H9 (cell line): ENCODE measurements around the gene PARD3. TPM values are rescaled to one million over a fixed set of nuclear protein-coding genes. Genes with fewer than 3 reads are reported as not detected.
"Not testable (repeated sequence)": the region's sequence is repeated elsewhere in the genome, so short reads cannot be mapped to it uniquely, and the experiment has no call there.

ENCODE experiments used
- DNase-seq: peaks from one replicate; pipeline ENCODE4 v3.0.0-alpha.2; 2017
- H2AFZ ChIP-seq: one replicate; pipeline ENCODE4 v1.6.1; 2013; ENCODE audit warnings: mild to moderate bottlenecking, low read length, control low read depth, moderate library complexity
- H2AK5ac ChIP-seq: 2 replicates; pipeline ENCODE4 v1.6.1; 2013; ENCODE audit warnings: low read length, control low read depth, mixed read lengths; ENCODE audit not compliant: insufficient read length
- H2BK120ac ChIP-seq: one replicate; pipeline ENCODE4 v1.6.1; 2013; ENCODE audit warnings: low read depth, mild to moderate bottlenecking, low read length, control low read depth, inconsistent platforms; ENCODE audit not compliant: poor library complexity, severe bottlenecking
- H2BK12ac ChIP-seq: 2 replicates; pipeline ENCODE4 v1.6.1; 2013; ENCODE audit warnings: low read length, control low read depth, mixed read lengths, low read depth; ENCODE audit not compliant: insufficient read length
- H2BK15ac ChIP-seq: 2 replicates; pipeline ENCODE4 v1.6.1; 2013; ENCODE audit warnings: low read depth, low read length, control low read depth
- H2BK20ac ChIP-seq: one replicate; pipeline ENCODE4 v1.6.1; 2013; ENCODE audit warnings: low read depth, mild to moderate bottlenecking, low read length, control low read depth, inconsistent platforms; ENCODE audit not compliant: poor library complexity, severe bottlenecking
- H2BK5ac ChIP-seq: 2 replicates; pipeline ENCODE4 v1.6.1; 2013; ENCODE audit warnings: low read length, control low read depth, mixed read lengths; ENCODE audit not compliant: insufficient read length
- H3K14ac ChIP-seq: 2 replicates; pipeline ENCODE4 v1.6.1; 2013; ENCODE audit warnings: low read length, control low read depth; ENCODE audit not compliant: insufficient read depth
- H3K18ac ChIP-seq: 2 replicates; pipeline ENCODE4 v1.6.1; 2013; ENCODE audit warnings: low read depth, mild to moderate bottlenecking, mixed read lengths, low read length, control low read depth; ENCODE audit not compliant: insufficient read length
- H3K23ac ChIP-seq: 2 replicates; pipeline ENCODE4 v1.6.1; 2013; ENCODE audit warnings: low read length, control low read depth, mixed read lengths, low read depth; ENCODE audit not compliant: insufficient read length
- H3K23me2 ChIP-seq: 2 replicates; pipeline ENCODE4 v1.6.1; 2013; ENCODE audit warnings: low read depth, mild to moderate bottlenecking, mixed read lengths, low read length, control low read depth; ENCODE audit not compliant: insufficient read length, poor library complexity, severe bottlenecking
- H3K27ac ChIP-seq: 2 replicates; pipeline ENCODE4 v1.5.1; 2013; ENCODE audit warnings: low read length, control low read depth, mixed read lengths, low read depth; ENCODE audit not compliant: insufficient read length
- H3K27me3 ChIP-seq: 2 replicates; pipeline ENCODE4 v1.6.1; 2013; ENCODE audit warnings: low read length, control low read depth, inconsistent platforms; ENCODE audit not compliant: insufficient read depth
- H3K4ac ChIP-seq: 2 replicates; pipeline ENCODE4 v1.6.1; 2013; ENCODE audit warnings: low read depth, mild to moderate bottlenecking, control low read depth, inconsistent platforms, low read length, moderate library complexity
- H3K4me1 ChIP-seq: 2 replicates; pipeline ENCODE4 v1.6.1; 2013; ENCODE audit warnings: low read length, control low read depth, inconsistent platforms; ENCODE audit not compliant: insufficient read depth
- H3K4me2 ChIP-seq: 2 replicates; pipeline ENCODE4 v1.6.1; 2013; ENCODE audit warnings: low read length, control low read depth, mixed read lengths; ENCODE audit not compliant: insufficient read length, insufficient read depth
- H3K56ac ChIP-seq: 2 replicates; pipeline ENCODE4 v1.6.1; 2013; ENCODE audit warnings: low read depth, mild to moderate bottlenecking, mixed read lengths, low read length, control low read depth; ENCODE audit not compliant: insufficient read length
- H3K79me1 ChIP-seq: 2 replicates; pipeline ENCODE4 v1.6.1; 2013; ENCODE audit warnings: low read depth, mild to moderate bottlenecking, moderate library complexity, low read length, control low read depth, inconsistent platforms; ENCODE audit not compliant: insufficient read depth, poor library complexity, severe bottlenecking
- H3K79me2 ChIP-seq: 2 replicates; pipeline ENCODE4 v1.6.1; 2013; ENCODE audit warnings: low read length, control low read depth, inconsistent platforms; ENCODE audit not compliant: insufficient read depth
- H3K9ac ChIP-seq: 2 replicates; pipeline ENCODE4 v1.6.1; 2013; ENCODE audit warnings: low read length, control low read depth, mixed read lengths; ENCODE audit not compliant: insufficient read length; ENCODE audit errors: extremely low read depth
- H3K9me3 ChIP-seq: one replicate; pipeline ENCODE4 v1.6.1; 2013; ENCODE audit warnings: low read depth, low read length, inconsistent platforms; ENCODE audit not compliant: control insufficient read depth
- H3T11ph ChIP-seq: one replicate; pipeline ENCODE4 v1.6.1; 2013; ENCODE audit warnings: mild to moderate bottlenecking, low read length, control low read depth, inconsistent platforms
- H4K20me1 ChIP-seq: one replicate; pipeline ENCODE4 v1.6.1; 2013; ENCODE audit not compliant: control insufficient read depth, insufficient read length, insufficient read depth
- H4K5ac ChIP-seq: 2 replicates; pipeline ENCODE4 v1.6.1; 2013; ENCODE audit warnings: low read depth, mild to moderate bottlenecking, mixed read lengths, low read length, control low read depth; ENCODE audit not compliant: insufficient read length
- H4K8ac ChIP-seq: replicated peaks from 2 replicates; pipeline ENCODE4 v1.6.1; 2013; ENCODE audit warnings: low read length, control low read depth, mixed read lengths, low read depth; ENCODE audit not compliant: insufficient read length
- H4K91ac ChIP-seq: 2 replicates; pipeline ENCODE4 v1.6.1; 2013; ENCODE audit warnings: low read depth, mild to moderate bottlenecking, moderate library complexity, mixed read lengths, low read length, control low read depth; ENCODE audit not compliant: insufficient read length
- H3K27ac Mint-ChIP-seq, 3 experiments: 2 replicates in 2 of 3; 3 replicates in 1 of 3; pipeline ENCODE4 v1.8.0; 2020 to 2021; ENCODE audit warnings: mixed read lengths in 3 of 3, mild to moderate bottlenecking in 1 of 3, moderate library complexity in 1 of 3
- H3K27me3 Mint-ChIP-seq: 2 replicates; pipeline ENCODE4 v1.8.0; 2021; ENCODE audit warnings: low read depth, mild to moderate bottlenecking, moderate library complexity, mixed read lengths
- H3K36me3 Mint-ChIP-seq, 3 experiments: 2 replicates in 2 of 3; 3 replicates in 1 of 3; pipeline ENCODE4 v1.8.0; 2020 to 2021; ENCODE audit warnings: low read depth in 3 of 3, mixed read lengths in 3 of 3; ENCODE audit not compliant: insufficient read depth in 1 of 3
- H3K4me1 Mint-ChIP-seq, 2 experiments: 2 replicates each; pipeline ENCODE4 v1.8.0; 2020; ENCODE audit warnings: mixed read lengths in 2 of 2
- H3K4me3 Mint-ChIP-seq, 2 experiments: 2 replicates in 1 of 2; 3 replicates in 1 of 2; pipeline ENCODE4 v1.8.0; 2020 to 2021; ENCODE audit warnings: mild to moderate bottlenecking in 2 of 2, mixed read lengths in 2 of 2, moderate library complexity in 1 of 2
- H3K9me3 Mint-ChIP-seq, 2 experiments: 2 replicates in 1 of 2; 3 replicates in 1 of 2; pipeline ENCODE4 v1.8.0; 2020; ENCODE audit warnings: mild to moderate bottlenecking in 2 of 2, mixed read lengths in 2 of 2, moderate library complexity in 1 of 2
- CTCF ChIP-seq: fragments of 200-600 bp; sonication (generic); conservative IDR thresholded peaks from 3 replicates; pipeline ENCODE4 v1.8.0; 2021; ENCODE audit warnings: antibody characterized with exemption, mild to moderate bottlenecking
- WGBS: extraction: QIAGEN DNeasy Blood & Tissue Kit; methylation state at CpG from one replicate; pipeline ENCODE4 v1.1.7; 2013; ENCODE audit warnings: missing lambda C conversion rate, low lambda C conversion rate, mixed read lengths; ENCODE audit not compliant: insufficient read length; ENCODE audit errors: extremely low coverage; 5-methylcytosine and 5-hydroxymethylcytosine counted together
- total RNA-seq: library from RNA; stranded (reverse); gene quantifications from 2 replicates; pipeline ENCODE4 v1.2.1, GENCODE V29; 2021

The PARD3 gene
- total RNA-seq, 1 experiment from 2014 or later = 44.7 TPM

GRCh38 chr10:34701194-34701593 is 113.9 kb downstream of the PARD3 start:
- Histone ChIP-seq H3K4ac (no peak overlapping the region), H3T11ph (no peak overlapping the region), H3K27me3 (no peaks in the 10 kb centered on the region), H2BK20ac (no peak overlapping the region), H3K23me2 (no peaks in the 10 kb centered on the region), H3K18ac (no peak overlapping the region), H3K9ac (no peak overlapping the region), H3K4me2 (no peak overlapping the region), H4K91ac (no peak overlapping the region), H2BK5ac (no peak overlapping the region), H3K14ac (no peak overlapping the region), H4K20me1 (no peaks in the 10 kb centered on the region), H3K27ac (no peak overlapping the region), H2AK5ac (no peak overlapping the region), H2BK12ac (no peak overlapping the region), H2BK15ac (no peak overlapping the region), H3K9me3 (no peaks in the 10 kb centered on the region), H2BK120ac (no peak overlapping the region), H4K8ac (no peak overlapping the region), H3K56ac (no peak overlapping the region), H3K79me2 (peaks cover 16% of the 10 kb centered on the region; the same call in 1 of the 2 replicates), H3K4me1 (peaks cover 2% of the 10 kb centered on the region; the same call in 1 of the 2 replicates), H3K23ac (no peak overlapping the region), H4K5ac (no peak overlapping the region), H3K79me1 (peaks cover 11% of the 10 kb centered on the region), H2AFZ (no peak overlapping the region)
- Mint-ChIP-seq H3K27me3 (no peaks in the 10 kb centered on the region), H3K4me1 (peaks cover 38 to 41% of the 10 kb centered on the region in 2 experiments), H3K4me3 (no peak overlapping the region), H3K27ac (peak overlapping the region in 2 of 3 experiments; percentile 3 to 52; a peak in 3 of 7 replicates), H3K36me3 (no peaks in the 10 kb centered on the region; a peak in 1 of 7 replicates), H3K9me3 (no peaks in the 10 kb centered on the region)
- DNase-seq = no peak
- no CpG with 5 or more reads among the region's 6 CpGs for WGBS
- no peak for TF ChIP-seq CTCF

GRCh38 chr10:34700752-34701151 is 114.3 kb downstream of the PARD3 start:
- peaks cover 15% of the 10 kb centered on the region; the same call in 1 of the 2 replicates for H3K79me2 ChIP-seq
- not testable (repeated sequence) for H3K23me2 ChIP-seq
- peak overlapping the region in 2 of 3 experiments; percentile 3 to 52; a peak in 3 of 7 replicates for H3K27ac Mint-ChIP-seq

More at GRCh38 chr10:34700752-34701151, 114.3 kb downstream of the PARD3 start:
- not testable (repeated sequence) for H3K27me3 Mint-ChIP-seq, H3K4me2 ChIP-seq, H3K4me1 ChIP-seq, H3K9me3 ChIP-seq, H3K27me3 ChIP-seq, H3K56ac ChIP-seq, H2BK120ac ChIP-seq, H4K91ac ChIP-seq, H3K9me3 Mint-ChIP-seq, H2BK5ac ChIP-seq, H3K27ac ChIP-seq, H3K36me3 Mint-ChIP-seq, H3K4ac ChIP-seq, H2BK12ac ChIP-seq, H2AFZ ChIP-seq, H3K23ac ChIP-seq, H4K8ac ChIP-seq, H4K5ac ChIP-seq, H2BK15ac ChIP-seq, H3K4me3 Mint-ChIP-seq, DNase-seq, H2AK5ac ChIP-seq, H3K9ac ChIP-seq, H4K20me1 ChIP-seq, H3K18ac ChIP-seq, H3T11ph ChIP-seq, H2BK20ac ChIP-seq, H3K14ac ChIP-seq
- peaks cover 11% of the 10 kb centered on the region for H3K79me1 ChIP-seq
- H3K4me1 Mint-ChIP-seq = peaks cover 36 to 39% of the 10 kb centered on the region in 2 experiments
- WGBS = no CpG with 5 or more reads among the region's 5 CpGs
